ENCODE results near the gene NDUFV1.
"Not testable (repeated sequence)": the region's sequence is repeated elsewhere in the genome, so short reads cannot be mapped to it uniquely, and the experiment has no call there.

The NDUFV1 gene

GRCh38 chr11:67611704-67612587 lies 5.2 kb downstream of the NDUFV1 start:
- no peak for DNase-seq (ENCODE audit: low spot score)

GRCh38 chr11:67612751-67613150 lies 6.0 kb downstream of the NDUFV1 start:
- no peak for DNase-seq (ENCODE audit: low spot score)

DNA sequence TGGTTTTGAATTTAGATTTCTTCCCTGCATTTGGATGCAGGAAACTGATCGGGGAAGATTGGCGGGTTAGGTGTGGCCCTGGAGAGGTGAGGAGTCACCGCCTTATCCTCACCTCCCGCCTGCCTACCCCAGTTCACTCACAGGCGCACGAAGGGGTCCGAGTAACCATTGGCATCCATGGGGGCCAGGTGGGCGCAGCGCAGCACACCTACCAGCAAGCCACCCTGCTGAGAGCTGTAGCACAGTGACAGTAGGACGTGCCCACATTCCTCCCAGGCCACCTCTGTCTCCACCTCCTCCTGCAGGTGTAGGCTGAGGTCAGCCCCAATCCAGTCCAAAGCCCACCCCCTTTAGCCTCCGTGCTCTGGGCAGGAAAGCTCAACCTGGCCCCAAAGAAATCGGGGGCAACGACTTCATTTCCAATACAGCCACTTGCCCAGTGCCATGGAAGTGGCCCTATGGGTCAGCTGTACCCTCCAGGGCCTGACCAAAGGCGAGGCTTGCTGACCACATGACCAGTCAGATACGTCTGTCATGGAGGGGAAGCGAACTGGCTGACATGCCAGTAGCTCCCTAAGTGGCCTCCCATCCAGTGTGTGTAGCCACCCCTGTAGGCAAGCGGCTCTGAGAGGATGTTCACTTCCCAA lies 6.7 kb downstream of the NDUFV1 start:
- no peak for DNase-seq (ENCODE audit: low spot score)

DNA sequence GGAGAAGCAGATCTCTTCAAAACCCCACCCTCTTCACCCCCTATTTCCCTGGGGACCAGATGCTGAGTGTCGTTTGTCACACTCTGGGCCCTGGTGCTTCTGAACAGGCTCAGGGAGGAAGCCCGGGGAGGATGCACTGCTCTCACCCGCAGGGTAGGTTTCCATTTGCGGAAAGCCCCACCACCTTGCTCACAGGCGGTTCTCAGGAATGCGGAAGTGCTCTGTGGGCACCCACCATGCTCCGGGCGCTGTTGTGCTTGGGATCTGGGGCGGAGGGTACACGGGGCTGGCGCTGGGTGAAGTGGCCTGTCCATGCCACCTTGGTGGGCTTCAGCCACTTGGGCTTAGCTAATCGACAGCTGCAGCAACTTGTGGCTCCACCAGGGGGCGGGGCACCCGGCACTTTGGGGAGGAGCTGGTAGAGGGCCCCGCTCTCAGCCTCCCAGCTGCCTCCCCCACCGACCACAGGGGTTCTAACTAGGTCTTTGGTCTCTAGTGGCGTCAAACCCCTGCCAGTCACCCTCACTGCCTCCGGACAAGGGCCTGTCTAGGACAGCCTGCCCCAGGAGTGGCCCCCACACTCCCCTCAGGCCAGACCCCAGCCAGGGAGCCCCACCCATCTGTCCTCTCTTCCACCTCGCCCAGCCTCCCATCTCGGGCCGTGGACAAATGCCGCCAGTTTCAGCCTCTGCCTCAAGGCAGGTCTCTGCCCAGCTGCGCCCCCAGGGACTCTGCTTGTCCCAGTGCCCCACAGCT lies 7.4 kb downstream of the NDUFV1 start:
- DNase-seq (ENCODE audit: low spot score) = peak; percentile 52

GRCh38 chr11:67614730-67615714 lies 8.3 kb downstream of the NDUFV1 start:
- DNase-seq (ENCODE audit: low spot score) = peak; percentile 35

- no peak for DNase-seq (ENCODE audit: low spot score)
Measured at GRCh38 chr11:67615728-67616430, 9.1 kb downstream of the NDUFV1 start.

DNA sequence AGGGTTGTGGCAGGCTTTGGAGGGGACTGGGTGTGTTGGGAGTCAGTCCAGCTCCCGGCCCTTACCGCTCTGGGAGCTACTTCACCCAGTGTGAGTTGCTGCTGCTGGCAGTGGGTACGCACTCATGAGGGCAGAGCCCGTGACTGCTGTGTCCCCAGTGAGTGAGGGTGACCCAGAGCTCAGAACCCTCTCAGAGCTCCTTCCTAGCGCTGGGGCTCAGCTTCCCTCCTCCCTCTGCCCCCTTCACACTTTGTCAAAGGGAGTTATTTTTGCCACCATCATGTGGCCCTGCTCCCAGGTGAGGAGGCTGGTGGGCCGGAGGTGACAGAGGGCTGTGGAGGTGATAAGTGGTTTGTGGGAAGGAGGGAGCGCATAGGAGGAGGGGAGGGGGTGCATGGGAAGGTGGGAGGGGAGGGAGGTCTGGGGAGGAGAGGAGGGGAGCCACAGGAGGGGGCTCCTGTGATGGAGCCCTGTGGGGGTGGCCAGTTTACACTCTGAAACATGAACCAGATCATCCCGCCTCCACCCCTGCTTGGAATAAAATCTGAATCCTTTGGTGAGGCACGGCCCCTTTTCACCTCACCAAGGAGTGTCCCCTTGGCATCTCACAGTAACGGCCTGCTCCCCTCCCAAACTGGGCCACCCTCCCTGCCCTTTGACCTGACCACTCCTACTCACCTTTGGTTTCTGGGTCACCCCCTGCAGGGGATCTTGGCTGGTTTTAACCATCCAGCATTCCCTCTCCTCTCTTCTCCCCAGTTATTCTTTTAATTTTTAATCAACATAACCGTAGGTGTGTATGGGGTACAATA lies 9.9 kb downstream of the NDUFV1 start:
- no peak for DNase-seq (ENCODE audit: low spot score)

DNA sequence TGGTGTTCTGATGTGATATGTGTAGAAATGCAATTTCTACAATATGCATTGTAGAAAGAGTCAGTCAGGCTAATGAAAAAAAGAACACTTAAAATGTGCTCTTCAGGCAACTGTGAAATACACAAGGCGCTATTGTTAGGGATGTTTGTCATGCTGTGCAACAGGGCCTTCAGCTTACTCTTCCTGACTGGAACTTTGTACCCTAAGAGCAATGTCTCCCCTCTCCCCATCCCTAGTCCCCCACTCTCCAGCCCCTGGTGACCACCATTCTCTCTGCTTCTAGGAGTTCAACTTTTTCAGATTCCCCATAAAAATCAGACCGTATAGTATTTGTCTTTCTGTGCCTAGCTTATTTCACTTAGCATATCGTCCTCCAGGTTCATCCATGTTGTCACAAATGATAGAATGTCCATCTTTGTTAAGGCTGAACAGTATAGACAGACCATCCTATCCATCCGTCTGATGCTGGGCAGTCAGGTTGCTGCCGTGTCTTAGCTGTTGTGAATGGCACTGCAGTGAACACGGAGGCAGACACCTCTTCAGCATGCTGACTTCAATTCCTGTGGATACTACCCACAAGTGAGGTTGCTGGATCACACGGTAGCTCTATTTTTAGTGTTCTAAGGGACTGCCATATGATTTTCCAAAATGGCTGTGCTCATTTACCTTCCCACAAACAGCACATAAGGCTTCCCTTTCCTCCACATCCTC lies 10.7 kb downstream of the NDUFV1 start:
- no peak for DNase-seq (ENCODE audit: low spot score)

DNA sequence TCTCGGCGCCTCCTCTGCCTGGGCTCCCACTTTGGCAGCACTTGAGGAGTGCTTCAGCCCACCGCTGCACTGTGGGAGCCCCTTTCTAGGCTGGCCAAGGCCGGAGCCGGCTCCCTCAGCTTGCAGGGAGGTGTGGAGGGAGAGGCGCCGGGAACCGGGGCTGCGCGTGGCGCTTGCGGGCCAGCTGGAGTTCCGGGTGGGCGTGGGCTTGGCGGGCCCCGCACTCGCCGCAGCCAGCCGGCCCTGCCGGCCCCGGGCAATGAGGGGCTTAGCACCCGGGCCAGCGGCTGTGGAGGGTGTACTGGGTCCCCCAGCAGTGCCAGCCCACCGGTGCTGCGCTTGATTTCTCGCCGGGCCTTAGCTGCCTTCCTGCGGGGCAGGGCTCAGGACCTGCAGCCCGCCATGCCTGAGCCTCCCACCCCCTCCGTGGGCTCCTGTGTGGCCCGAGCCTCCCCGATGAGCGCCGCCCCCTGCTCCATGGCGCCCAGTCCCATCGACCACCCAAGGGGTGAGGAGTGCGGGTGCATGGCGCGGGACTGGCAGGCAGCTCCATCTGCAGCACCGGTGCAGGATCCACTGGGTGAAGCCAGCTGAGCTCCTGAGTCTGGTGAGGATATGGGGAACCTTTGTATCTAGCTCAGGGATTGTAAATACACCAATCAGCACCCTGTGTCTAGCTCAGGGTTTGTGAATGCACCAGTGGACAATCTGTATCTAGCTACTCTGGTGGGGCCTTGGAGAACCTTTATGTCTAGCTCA lies 12.3 kb downstream of the NDUFV1 start:
- not testable (repeated sequence) for DNase-seq (ENCODE audit: low spot score)

- DNase-seq (ENCODE audit: low spot score) = not testable (repeated sequence)
Measured at GRCh38 chr11:67619683-67620618, 13.2 kb downstream of the NDUFV1 start.

- not testable (repeated sequence) for DNase-seq (ENCODE audit: low spot score)
Measured at GRCh38 chr11:67620621-67621020, 13.9 kb downstream of the NDUFV1 start.

- DNase-seq (ENCODE audit: low spot score) = not testable (repeated sequence)
Measured at GRCh38 chr11:67621928-67622327, 15.2 kb downstream of the NDUFV1 start.

GRCh38 chr11:67622905-67623304 lies 16.2 kb downstream of the NDUFV1 start:
- not testable (repeated sequence) for DNase-seq (ENCODE audit: low spot score)

- not testable (repeated sequence) for DNase-seq (ENCODE audit: low spot score)
Measured at GRCh38 chr11:67623795-67624194, 17.1 kb downstream of the NDUFV1 start.

- DNase-seq (ENCODE audit: low spot score) = not testable (repeated sequence)
Measured at GRCh38 chr11:67626131-67626833, 19.5 kb downstream of the NDUFV1 start.

GRCh38 chr11:67626970-67627369 lies 20.2 kb downstream of the NDUFV1 start:
- no peak for DNase-seq (ENCODE audit: low spot score)

DNA sequence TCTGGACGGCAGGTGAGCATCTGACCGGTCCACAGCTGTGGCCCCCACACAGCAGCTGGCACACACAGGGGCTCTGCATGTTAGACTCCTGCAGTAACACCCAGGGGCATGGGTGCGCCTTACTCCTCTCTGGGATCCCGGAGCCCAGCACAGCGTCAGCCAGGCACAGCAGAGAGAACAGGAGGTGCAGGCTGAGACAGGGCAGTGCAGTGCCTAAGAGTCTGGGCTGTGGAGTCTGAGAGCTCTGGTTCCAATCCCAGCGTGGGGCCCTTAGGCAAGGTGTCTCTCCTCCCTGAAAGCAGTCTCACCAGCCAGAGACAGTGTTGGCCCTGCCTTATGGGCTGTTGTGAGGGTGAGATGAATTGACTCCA lies 20.7 kb downstream of the NDUFV1 start:
- no peak for DNase-seq (ENCODE audit: low spot score)
